Activated CD8-positive, alpha-beta memory T cell treated with anti-CD3 and anti-CD28 coated beads, Interleukin-2, amount 50 U/mL, for 24 hours (primary cell): ENCODE measurements around the gene POLR3GL.
"Not testable (repeated sequence)": the region's sequence is repeated elsewhere in the genome, so short reads cannot be mapped to it uniquely, and the experiment has no call there.

ENCODE experiments used
- DNase-seq: peaks from one replicate; pipeline ENCODE4 v3.0.0-alpha.2; 2020; ENCODE audit errors: extremely low read depth

POLR3GL gene

GRCh38 chr1:146020058-146021049 lies 55.9 kb downstream of the POLR3GL start:
- DNase-seq = no peak

GRCh38 chr1:146021050-146021445 lies 56.6 kb downstream of the POLR3GL start:
- no peak for DNase-seq

GRCh38 chr1:146021622-146022402 lies 57.3 kb downstream of the POLR3GL start, which contains the start of gene HJV:
TSS of gene HJV (minus strand) at chr1:146021735. CDS start at chr1:146020231, 1,504 bp downstream.
- no peak for DNase-seq

GRCh38 chr1:146022403-146023127 lies 58.1 kb downstream of the POLR3GL start:
- no peak for DNase-seq

- not testable (repeated sequence) for DNase-seq
Measured at GRCh38 chr1:146025787-146026495, 61.5 kb downstream of the POLR3GL start.

GRCh38 chr1:146026650-146027049 lies 62.2 kb downstream of the POLR3GL start:
- not testable (repeated sequence) for DNase-seq
